Left lung (tissue), 10 donors: ENCODE data around the gene MICU1. TPM values are rescaled to one million over a fixed set of nuclear protein-coding genes. Genes with fewer than 3 reads are reported as not detected.

Experiments
- ATAC-seq: fragments of 200-7000 bp; cut with Tn5 transposase; one replicate; pipeline ENCODE4 v1.9.1; 2020; ENCODE audit warnings: moderate library complexity
- DNase-seq, 4 donors: peaks; one replicate each; pipeline ENCODE4 v3.0.0-alpha.2; 2013 to 2020
- H3K27ac ChIP-seq, 2 donors: fragments of 200-600 bp; sonication (generic) in 1 of 2; one replicate each; pipeline versions ENCODE4 v1.5.0 to v1.8.0; 2020 to 2021
- H3K27me3 ChIP-seq, 2 donors: fragments of 200-600 bp; sonication (generic) in 1 of 2; one replicate each; pipeline versions ENCODE4 v1.5.0 to v1.8.0; 2020 to 2021
- H3K36me3 ChIP-seq, 2 donors: fragments of 200-600 bp; sonication (generic) in 1 of 2; one replicate each; pipeline versions ENCODE4 v1.5.0 to v1.8.0; 2020 to 2021
- H3K4me1 ChIP-seq, 2 donors: fragments of 200-600 bp; one replicate each; pipeline ENCODE4 v1.8.0; 2021
- H3K4me3 ChIP-seq, 2 donors: fragments of 200-600 bp; sonication (generic) in 1 of 2; one replicate each; pipeline versions ENCODE4 v1.5.0 to v1.8.0; 2020 to 2021; ENCODE audit warnings: mild to moderate bottlenecking in 1 of 2
- H3K9me3 ChIP-seq, 2 donors: fragments of 200-600 bp; sonication (generic) in 1 of 2; one replicate each; pipeline versions ENCODE4 v1.5.0 to v1.8.0; 2020 to 2021
- CTCF ChIP-seq, 2 donors: fragments of 200-600 bp; sonication (generic) in 1 of 2; IDR thresholded peaks; one replicate each; pipeline versions ENCODE4 v1.5.0 to v1.8.0; 2021; ENCODE audit warnings: antibody characterized with exemption in 2 of 2
- intact Hi-C, 2 donors: fragments of 100-400 bp; cut with DNase I; formaldehyde crosslinking; loops; one replicate each; pipeline versions ENCODE4 v1.11.2 to v1.14.2; 2022
- polyA plus RNA-seq, 6 donors: library from polyadenylated mRNA; unstranded; fragments of 120-200 nt; gene quantifications; one replicate each; pipeline ENCODE4 v1.2.1, GENCODE V29; 2013; ENCODE audit not compliant: insufficient read length in 6 of 6
- total RNA-seq, 2 donors: library from RNA; stranded (reverse); fragmentation: NEBNext Ultra II Directional; extraction: Animal tissue kit (Norgen Biotek cat#: 25700); gene quantifications; one replicate each; pipeline ENCODE4 v1.2.1, GENCODE V29; 2021
- donor health status: DM: no; HTN: yes; CAD: no.
- donor health status: DM: no; HTN: no; CAD: no.

MICU1 gene
- total and polyA plus RNA-seq, 8 donors, result 49.8 to 67.4 (median 56.0) TPM

DNA sequence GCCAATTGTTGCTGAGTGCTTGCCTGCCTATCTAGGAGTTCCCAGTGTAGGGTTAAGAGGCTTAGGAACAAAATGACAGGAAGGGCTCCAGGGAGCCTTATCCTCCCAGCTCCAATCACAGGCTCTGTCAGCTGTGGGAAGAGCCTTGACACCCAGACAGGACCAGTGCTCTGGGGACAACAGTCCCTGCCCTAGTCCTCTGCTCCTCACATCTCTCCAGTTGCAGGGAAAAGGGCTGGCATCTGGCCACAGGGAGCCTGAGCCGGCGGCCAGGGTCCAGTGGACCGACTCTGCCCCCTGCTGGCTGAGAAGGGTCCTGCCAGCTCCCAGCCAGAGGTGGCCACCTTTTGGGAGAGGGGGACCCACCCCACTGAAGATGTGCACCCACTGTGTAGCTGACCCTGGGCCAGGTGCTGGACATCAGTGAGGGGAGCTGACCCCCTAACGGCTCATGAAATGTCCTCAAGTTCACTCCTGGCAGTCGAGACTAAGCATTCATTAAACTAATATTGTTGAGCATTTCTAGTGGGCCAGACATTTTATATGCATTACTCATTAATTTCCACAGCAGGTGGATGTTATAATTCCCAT lies 288.7 kb downstream of the MICU1 start:
- ATAC-seq (peak; percentile 50), DNase-seq (peak in 3 of 4 donors; percentile 80 to 94 (median 84))
- peak; percentile 92 to 96 for TF ChIP-seq CTCF (IDR thresholded peaks at IDR 0.05)
- peak overlapping the region; percentile 78 to 82 for H3K27ac ChIP-seq
- intact Hi-C loops, result loop anchor here in 1 of 2 donors (10.0 kb wide), 3 partner anchors 62 to 372 kb away; partner anchors contain the start of genes CHST3 and DDIT4
- no peaks in the 10 kb centered on the region for H3K27me3 ChIP-seq
- peaks cover 52 to 72% of the 10 kb centered on the region in 2 donors for H3K4me1 ChIP-seq
- H3K4me3 ChIP-seq, result no peak overlapping the region
- peaks cover 0 to 81% of the 10 kb centered on the region in 2 donors for H3K36me3 ChIP-seq
- H3K9me3 ChIP-seq, result no peaks in the 10 kb centered on the region

DNA sequence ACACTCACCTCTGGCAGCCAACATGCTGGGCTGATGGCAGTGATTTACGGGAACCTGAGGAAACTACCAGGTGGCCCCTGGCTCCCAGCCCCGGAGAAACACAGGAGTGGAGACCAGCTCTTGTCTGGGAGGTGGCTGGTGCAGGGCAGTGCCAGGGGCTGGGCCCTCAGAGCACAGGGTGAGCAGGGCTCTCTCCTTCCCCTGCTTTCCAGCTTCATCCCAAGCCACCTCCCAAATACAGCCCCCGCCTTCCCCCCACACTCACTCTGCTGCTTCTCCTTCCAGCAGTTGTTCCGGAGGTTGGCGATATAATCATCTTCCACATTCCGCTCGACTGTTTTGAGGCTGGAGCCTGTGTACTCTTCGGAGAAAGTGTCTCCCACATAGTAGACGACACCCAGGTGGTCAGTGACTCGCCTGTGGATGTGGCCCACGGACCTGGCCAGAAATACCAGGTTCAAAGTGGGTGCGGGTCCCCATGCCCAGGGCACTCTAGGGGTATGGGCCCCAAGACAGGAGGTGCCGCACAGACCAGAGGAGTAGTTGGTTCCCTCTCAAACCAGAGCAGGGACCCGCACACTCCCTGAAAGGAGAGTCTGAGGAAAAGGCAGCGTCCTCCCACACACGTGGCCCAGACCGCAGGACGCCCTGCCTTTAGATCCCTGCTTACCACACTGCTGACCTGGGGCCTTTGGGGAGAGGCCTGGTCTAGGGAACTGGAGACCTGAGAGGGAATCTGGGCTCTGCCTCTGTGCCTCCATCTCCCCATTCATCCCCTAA lies 289.4 kb downstream of the MICU1 start:
- Histone ChIP-seq H3K4me3 (no peak overlapping the region), H3K4me1 (peaks cover 59 to 78% of the 10 kb centered on the region in 2 donors), H3K9me3 (no peaks in the 10 kb centered on the region), H3K27ac (peak overlapping the region; percentile 78 to 82), H3K27me3 (no peaks in the 10 kb centered on the region), H3K36me3 (peaks cover 0 to 74% of the 10 kb centered on the region in 2 donors)
- no peak for TF ChIP-seq CTCF (IDR thresholded peaks at IDR 0.05)
- no peak for DNase-seq
- ATAC-seq, result no peak
- intact Hi-C loops, result loop anchor here in 1 of 2 donors (10.0 kb wide), 3 partner anchors 62 to 372 kb away; partner anchors contain the start of genes CHST3 and DDIT4

DNA sequence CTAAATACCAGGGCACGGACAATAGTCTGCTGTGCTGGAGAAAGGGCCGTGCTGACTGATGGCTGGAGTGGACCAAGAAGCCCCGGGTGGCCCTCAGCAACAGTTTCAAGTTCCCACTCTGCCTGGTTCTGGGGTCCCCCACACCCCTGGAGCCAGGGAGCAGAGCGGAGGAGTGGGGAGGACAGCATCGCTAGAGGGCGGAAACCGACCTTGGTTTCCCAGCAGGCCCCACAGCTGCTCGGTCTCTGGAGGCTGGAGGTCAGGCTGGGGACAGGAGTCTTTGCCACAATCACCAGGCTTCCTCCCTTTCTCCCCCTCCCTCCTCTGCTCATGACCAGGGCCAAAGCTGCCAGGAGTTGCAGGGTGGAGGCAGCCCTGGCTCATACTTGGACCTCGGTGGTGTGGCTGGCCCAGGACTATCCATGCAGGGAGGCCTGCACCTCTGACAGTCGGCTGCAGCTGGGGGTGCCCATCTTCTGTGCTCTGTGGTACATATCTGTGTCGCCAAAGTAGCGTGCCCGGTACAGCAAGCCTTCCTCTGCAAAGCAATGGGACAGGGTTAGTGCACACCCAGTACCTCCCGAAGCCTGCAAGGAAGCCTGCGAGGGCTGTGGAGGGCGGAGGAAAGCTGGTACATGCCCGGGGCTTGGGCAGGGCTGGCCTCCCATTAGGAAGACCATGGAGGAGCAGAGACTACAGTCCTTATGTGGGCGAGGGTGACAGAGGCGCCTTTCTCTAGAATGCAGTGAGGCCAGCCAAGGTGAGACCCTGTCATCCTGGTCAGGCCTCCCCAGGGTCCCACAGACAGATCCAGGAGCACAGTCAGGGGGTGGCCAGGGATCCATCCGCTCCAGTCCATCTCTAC lies 290.3 kb downstream of the MICU1 start:
- Histone ChIP-seq H3K9me3 (no peaks in the 10 kb centered on the region), H3K36me3 (peaks cover 0 to 66% of the 10 kb centered on the region in 2 donors), H3K27me3 (no peaks in the 10 kb centered on the region), H3K4me1 (peaks cover 63 to 78% of the 10 kb centered on the region in 2 donors), H3K4me3 (no peak overlapping the region), H3K27ac (peak overlapping the region; percentile 78 to 82)
- DNase-seq, result peak in 1 of 4 donors; percentile 82
- peak; percentile 0 for ATAC-seq
- intact Hi-C loops, result loop anchor here in 1 of 2 donors (10.0 kb wide), 3 partner anchors 61 to 371 kb away; partner anchors contain the start of genes CHST3 and DDIT4
- TF ChIP-seq CTCF (IDR thresholded peaks at IDR 0.05), result no peak

- DNase-seq (peak in 2 of 4 donors; percentile 87 to 92), ATAC-seq (peak; percentile 14)
- Histone ChIP-seq H3K9me3 (no peaks in the 10 kb centered on the region), H3K36me3 (peaks cover 0 to 59% of the 10 kb centered on the region in 2 donors), H3K4me1 (peaks cover 58 to 78% of the 10 kb centered on the region in 2 donors), H3K27ac (peak overlapping the region; percentile 78 to 82), H3K4me3 (no peak overlapping the region), H3K27me3 (no peaks in the 10 kb centered on the region)
- intact Hi-C loops, result loop anchor here in 1 of 2 donors (10.0 kb wide), 3 partner anchors 60 to 370 kb away; partner anchors contain the start of genes CHST3 and DDIT4
- TF ChIP-seq CTCF (IDR thresholded peaks at IDR 0.05), result no peak
Observed at GRCh38 chr10:72334825-72335393, 291.0 kb downstream of the MICU1 start.
